H9 (cell line): ENCODE data around the gene P3R3URF. TPM values are rescaled to one million over a fixed set of nuclear protein-coding genes. Genes with fewer than 3 reads are reported as not detected.

Experiments used
- DNase-seq: peaks from one replicate; pipeline ENCODE4 v3.0.0-alpha.2; 2017
- H2AFZ ChIP-seq: one replicate; pipeline ENCODE4 v1.6.1; 2013; ENCODE audit warnings: mild to moderate bottlenecking, low read length, control low read depth, moderate library complexity
- H2AK5ac ChIP-seq: 2 replicates; pipeline ENCODE4 v1.6.1; 2013; ENCODE audit warnings: low read length, control low read depth, mixed read lengths; ENCODE audit not compliant: insufficient read length
- H2BK120ac ChIP-seq: one replicate; pipeline ENCODE4 v1.6.1; 2013; ENCODE audit warnings: low read depth, mild to moderate bottlenecking, low read length, control low read depth, inconsistent platforms; ENCODE audit not compliant: poor library complexity, severe bottlenecking
- H2BK12ac ChIP-seq: 2 replicates; pipeline ENCODE4 v1.6.1; 2013; ENCODE audit warnings: low read length, control low read depth, mixed read lengths, low read depth; ENCODE audit not compliant: insufficient read length
- H2BK15ac ChIP-seq: 2 replicates; pipeline ENCODE4 v1.6.1; 2013; ENCODE audit warnings: low read depth, low read length, control low read depth
- H2BK20ac ChIP-seq: one replicate; pipeline ENCODE4 v1.6.1; 2013; ENCODE audit warnings: low read depth, mild to moderate bottlenecking, low read length, control low read depth, inconsistent platforms; ENCODE audit not compliant: poor library complexity, severe bottlenecking
- H2BK5ac ChIP-seq: 2 replicates; pipeline ENCODE4 v1.6.1; 2013; ENCODE audit warnings: low read length, control low read depth, mixed read lengths; ENCODE audit not compliant: insufficient read length
- H3K14ac ChIP-seq: 2 replicates; pipeline ENCODE4 v1.6.1; 2013; ENCODE audit warnings: low read length, control low read depth; ENCODE audit not compliant: insufficient read depth
- H3K18ac ChIP-seq: 2 replicates; pipeline ENCODE4 v1.6.1; 2013; ENCODE audit warnings: low read depth, mild to moderate bottlenecking, mixed read lengths, low read length, control low read depth; ENCODE audit not compliant: insufficient read length
- H3K23ac ChIP-seq: 2 replicates; pipeline ENCODE4 v1.6.1; 2013; ENCODE audit warnings: low read length, control low read depth, mixed read lengths, low read depth; ENCODE audit not compliant: insufficient read length
- H3K23me2 ChIP-seq: 2 replicates; pipeline ENCODE4 v1.6.1; 2013; ENCODE audit warnings: low read depth, mild to moderate bottlenecking, mixed read lengths, low read length, control low read depth; ENCODE audit not compliant: insufficient read length, poor library complexity, severe bottlenecking
- H3K27ac ChIP-seq: 2 replicates; pipeline ENCODE4 v1.5.1; 2013; ENCODE audit warnings: low read length, control low read depth, mixed read lengths, low read depth; ENCODE audit not compliant: insufficient read length
- H3K27me3 ChIP-seq: 2 replicates; pipeline ENCODE4 v1.6.1; 2013; ENCODE audit warnings: low read length, control low read depth, inconsistent platforms; ENCODE audit not compliant: insufficient read depth
- H3K4ac ChIP-seq: 2 replicates; pipeline ENCODE4 v1.6.1; 2013; ENCODE audit warnings: low read depth, mild to moderate bottlenecking, control low read depth, inconsistent platforms, low read length, moderate library complexity
- H3K4me1 ChIP-seq: 2 replicates; pipeline ENCODE4 v1.6.1; 2013; ENCODE audit warnings: low read length, control low read depth, inconsistent platforms; ENCODE audit not compliant: insufficient read depth
- H3K4me2 ChIP-seq: 2 replicates; pipeline ENCODE4 v1.6.1; 2013; ENCODE audit warnings: low read length, control low read depth, mixed read lengths; ENCODE audit not compliant: insufficient read length, insufficient read depth
- H3K56ac ChIP-seq: 2 replicates; pipeline ENCODE4 v1.6.1; 2013; ENCODE audit warnings: low read depth, mild to moderate bottlenecking, mixed read lengths, low read length, control low read depth; ENCODE audit not compliant: insufficient read length
- H3K79me1 ChIP-seq: 2 replicates; pipeline ENCODE4 v1.6.1; 2013; ENCODE audit warnings: low read depth, mild to moderate bottlenecking, moderate library complexity, low read length, control low read depth, inconsistent platforms; ENCODE audit not compliant: insufficient read depth, poor library complexity, severe bottlenecking
- H3K79me2 ChIP-seq: 2 replicates; pipeline ENCODE4 v1.6.1; 2013; ENCODE audit warnings: low read length, control low read depth, inconsistent platforms; ENCODE audit not compliant: insufficient read depth
- H3K9ac ChIP-seq: 2 replicates; pipeline ENCODE4 v1.6.1; 2013; ENCODE audit warnings: low read length, control low read depth, mixed read lengths; ENCODE audit not compliant: insufficient read length; ENCODE audit errors: extremely low read depth
- H3K9me3 ChIP-seq: one replicate; pipeline ENCODE4 v1.6.1; 2013; ENCODE audit warnings: low read depth, low read length, inconsistent platforms; ENCODE audit not compliant: control insufficient read depth
- H3T11ph ChIP-seq: one replicate; pipeline ENCODE4 v1.6.1; 2013; ENCODE audit warnings: mild to moderate bottlenecking, low read length, control low read depth, inconsistent platforms
- H4K20me1 ChIP-seq: one replicate; pipeline ENCODE4 v1.6.1; 2013; ENCODE audit not compliant: control insufficient read depth, insufficient read length, insufficient read depth
- H4K5ac ChIP-seq: 2 replicates; pipeline ENCODE4 v1.6.1; 2013; ENCODE audit warnings: low read depth, mild to moderate bottlenecking, mixed read lengths, low read length, control low read depth; ENCODE audit not compliant: insufficient read length
- H4K8ac ChIP-seq: replicated peaks from 2 replicates; pipeline ENCODE4 v1.6.1; 2013; ENCODE audit warnings: low read length, control low read depth, mixed read lengths, low read depth; ENCODE audit not compliant: insufficient read length
- H4K91ac ChIP-seq: 2 replicates; pipeline ENCODE4 v1.6.1; 2013; ENCODE audit warnings: low read depth, mild to moderate bottlenecking, moderate library complexity, mixed read lengths, low read length, control low read depth; ENCODE audit not compliant: insufficient read length
- H3K27ac Mint-ChIP-seq, 3 experiments: 2 replicates in 2 of 3; 3 replicates in 1 of 3; pipeline ENCODE4 v1.8.0; 2020 to 2021; ENCODE audit warnings: mixed read lengths in 3 of 3, mild to moderate bottlenecking in 1 of 3, moderate library complexity in 1 of 3
- H3K27me3 Mint-ChIP-seq: 2 replicates; pipeline ENCODE4 v1.8.0; 2021; ENCODE audit warnings: low read depth, mild to moderate bottlenecking, moderate library complexity, mixed read lengths
- H3K36me3 Mint-ChIP-seq, 3 experiments: 2 replicates in 2 of 3; 3 replicates in 1 of 3; pipeline ENCODE4 v1.8.0; 2020 to 2021; ENCODE audit warnings: low read depth in 3 of 3, mixed read lengths in 3 of 3; ENCODE audit not compliant: insufficient read depth in 1 of 3
- H3K4me1 Mint-ChIP-seq, 2 experiments: 2 replicates each; pipeline ENCODE4 v1.8.0; 2020; ENCODE audit warnings: mixed read lengths in 2 of 2
- H3K4me3 Mint-ChIP-seq, 2 experiments: 2 replicates in 1 of 2; 3 replicates in 1 of 2; pipeline ENCODE4 v1.8.0; 2020 to 2021; ENCODE audit warnings: mild to moderate bottlenecking in 2 of 2, mixed read lengths in 2 of 2, moderate library complexity in 1 of 2
- H3K9me3 Mint-ChIP-seq, 2 experiments: 2 replicates in 1 of 2; 3 replicates in 1 of 2; pipeline ENCODE4 v1.8.0; 2020; ENCODE audit warnings: mild to moderate bottlenecking in 2 of 2, mixed read lengths in 2 of 2, moderate library complexity in 1 of 2
- WGBS: extraction: QIAGEN DNeasy Blood & Tissue Kit; methylation state at CpG from one replicate; pipeline ENCODE4 v1.1.7; 2013; ENCODE audit warnings: missing lambda C conversion rate, low lambda C conversion rate, mixed read lengths; ENCODE audit not compliant: insufficient read length; ENCODE audit errors: extremely low coverage; 5-methylcytosine and 5-hydroxymethylcytosine counted together
- total RNA-seq: library from RNA; stranded (reverse); gene quantifications from 2 replicates; pipeline ENCODE4 v1.2.1, GENCODE V29; 2021
- TF ChIP-seq, protein P1 (sequence below): fragments of 200-600 bp; sonication (generic); conservative IDR thresholded peaks from 3 replicates; pipeline ENCODE4 v1.8.0; 2021; ENCODE audit warnings: antibody characterized with exemption, mild to moderate bottlenecking

The P3R3URF gene
- total RNA-seq, 1 experiment from 2014 or later, result not detected

DNA sequence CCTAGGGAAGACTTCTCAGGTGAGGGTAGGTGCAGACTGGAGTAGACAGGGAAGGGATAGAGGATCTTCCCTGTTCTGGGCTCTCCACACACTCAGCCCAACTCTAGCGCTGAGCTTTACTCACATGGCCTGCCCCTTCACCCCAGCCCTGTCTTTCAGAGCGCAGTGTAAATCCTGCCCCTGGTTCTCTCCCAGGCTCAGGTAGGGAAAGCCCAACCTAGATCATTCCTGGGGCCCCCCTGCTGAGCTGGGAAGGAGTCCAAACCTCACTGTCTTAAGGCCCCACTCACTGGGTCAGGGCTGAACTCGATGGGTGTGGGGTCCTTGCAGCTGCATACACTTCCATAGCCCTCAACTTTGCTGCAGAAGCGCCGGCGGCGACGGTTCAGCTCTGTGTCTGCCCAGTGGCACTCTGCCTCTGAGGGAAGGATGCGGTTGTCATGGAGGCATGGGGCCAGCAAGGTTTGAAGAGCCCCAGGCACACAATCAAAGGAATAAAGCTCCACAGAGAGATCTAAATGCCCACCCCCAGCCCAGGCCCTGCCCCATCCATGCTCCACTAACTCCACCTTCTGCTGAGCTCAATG is 17.8 kb upstream of the P3R3URF start:
- Histone ChIP-seq H2BK120ac (no peak overlapping the region), H4K20me1 (no peaks in the 10 kb centered on the region), H3K79me1 (no peaks in the 10 kb centered on the region), H4K8ac (no peak overlapping the region), H2AFZ (no peak overlapping the region), H3K4me2 (no peak overlapping the region), H3K4ac (no peak overlapping the region), H3K18ac (no peak overlapping the region), H2BK20ac (no peak overlapping the region), H3K4me1 (no peaks in the 10 kb centered on the region), H3T11ph (no peak overlapping the region), H3K56ac (no peak overlapping the region), H3K9me3 (no peaks in the 10 kb centered on the region), H4K91ac (no peak overlapping the region), H3K9ac (no peak overlapping the region), H2BK5ac (no peak overlapping the region), H3K27ac (no peak overlapping the region), H3K23ac (no peak overlapping the region), H4K5ac (no peak overlapping the region), H2BK12ac (no peak overlapping the region), H3K79me2 (no peaks in the 10 kb centered on the region), H3K27me3 (no peaks in the 10 kb centered on the region), H2AK5ac (no peak overlapping the region), H2BK15ac (no peak overlapping the region), H3K14ac (no peak overlapping the region), H3K23me2 (peaks cover 7% of the 10 kb centered on the region)
- Mint-ChIP-seq H3K9me3 (no peaks in the 10 kb centered on the region), H3K36me3 (peaks cover 12 to 47% (median 43%) of the 10 kb centered on the region in 3 experiments), H3K4me3 (no peak overlapping the region), H3K27ac (no peak overlapping the region), H3K4me1 (peaks cover under 1 to 10% of the 10 kb centered on the region in 2 experiments; a peak in 3 of 4 replicates), H3K27me3 (no peaks in the 10 kb centered on the region; the same call in 1 of the 2 replicates)
- TF ChIP-seq, protein P1, sequence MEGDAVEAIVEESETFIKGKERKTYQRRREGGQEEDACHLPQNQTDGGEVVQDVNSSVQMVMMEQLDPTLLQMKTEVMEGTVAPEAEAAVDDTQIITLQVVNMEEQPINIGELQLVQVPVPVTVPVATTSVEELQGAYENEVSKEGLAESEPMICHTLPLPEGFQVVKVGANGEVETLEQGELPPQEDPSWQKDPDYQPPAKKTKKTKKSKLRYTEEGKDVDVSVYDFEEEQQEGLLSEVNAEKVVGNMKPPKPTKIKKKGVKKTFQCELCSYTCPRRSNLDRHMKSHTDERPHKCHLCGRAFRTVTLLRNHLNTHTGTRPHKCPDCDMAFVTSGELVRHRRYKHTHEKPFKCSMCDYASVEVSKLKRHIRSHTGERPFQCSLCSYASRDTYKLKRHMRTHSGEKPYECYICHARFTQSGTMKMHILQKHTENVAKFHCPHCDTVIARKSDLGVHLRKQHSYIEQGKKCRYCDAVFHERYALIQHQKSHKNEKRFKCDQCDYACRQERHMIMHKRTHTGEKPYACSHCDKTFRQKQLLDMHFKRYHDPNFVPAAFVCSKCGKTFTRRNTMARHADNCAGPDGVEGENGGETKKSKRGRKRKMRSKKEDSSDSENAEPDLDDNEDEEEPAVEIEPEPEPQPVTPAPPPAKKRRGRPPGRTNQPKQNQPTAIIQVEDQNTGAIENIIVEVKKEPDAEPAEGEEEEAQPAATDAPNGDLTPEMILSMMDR, result no peak
- WGBS, result no CpG with 5 or more reads among the region's 9 CpGs
- DNase-seq, result no peak
